Islet precursor cell (in vitro differentiated cells): ENCODE measurements around the gene SCARB2.
"Not testable (repeated sequence)": the region's sequence is repeated elsewhere in the genome, so short reads cannot be mapped to it uniquely, and the experiment has no call there.

ENCODE experiments used
- DNase-seq: peaks from one replicate; pipeline ENCODE4 v3.0.0-alpha.2; 2018

Gene SCARB2

GRCh38 chr4:76213415-76214176 lies at the start of gene SCARB2:
Gene SCARB2 (minus strand): TSS chr4:76213824. CDS start chr4:76213543, 281 bp downstream.
- peak; percentile 89 for DNase-seq

- no peak for DNase-seq
Observed at GRCh38 chr4:76260571-76260970, 46.9 kb upstream of the SCARB2 start.

DNA sequence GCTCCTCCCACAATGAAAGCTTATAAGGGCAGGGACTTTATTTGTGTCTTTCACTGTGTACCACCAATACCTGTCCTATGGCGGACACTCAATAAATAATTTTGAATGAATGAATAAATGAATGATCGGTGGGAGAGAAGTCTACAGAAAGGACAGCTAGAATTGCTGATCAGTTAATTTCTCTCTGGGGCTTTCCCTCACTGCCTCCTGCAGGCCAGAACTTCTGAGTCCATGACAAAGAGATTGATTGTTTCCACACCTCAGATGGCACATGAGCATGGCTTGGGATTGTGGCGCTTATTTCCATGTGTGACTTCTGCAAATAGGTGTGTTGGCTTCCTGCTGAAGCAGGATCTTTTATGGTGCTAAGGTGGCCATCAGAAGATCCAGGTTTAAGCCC lies 44.2 kb upstream of the SCARB2 start:
- no peak for DNase-seq

DNA sequence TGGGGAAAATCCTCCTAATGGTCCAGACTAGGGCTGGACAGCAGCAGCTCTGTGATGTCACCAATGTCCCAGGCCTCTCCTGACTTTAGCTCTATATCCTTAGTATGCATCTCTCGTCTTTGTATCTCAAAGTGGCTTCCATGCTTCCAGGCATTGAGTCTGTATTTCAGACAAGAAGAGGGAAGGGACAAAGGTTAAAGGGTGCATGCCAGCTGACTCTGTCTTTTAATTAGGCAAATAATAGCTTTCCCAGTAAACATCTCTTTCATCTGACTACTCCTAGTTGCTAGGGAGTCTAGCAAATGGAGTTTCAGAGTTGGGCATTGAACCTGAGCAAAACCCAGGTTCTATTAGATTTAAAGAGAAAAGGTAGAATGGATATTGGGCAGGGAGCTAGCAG lies 43.3 kb upstream of the SCARB2 start:
- DNase-seq: no peak

- no peak for DNase-seq
Observed at GRCh38 chr4:76256032-76256431, 42.4 kb upstream of the SCARB2 start.

DNA sequence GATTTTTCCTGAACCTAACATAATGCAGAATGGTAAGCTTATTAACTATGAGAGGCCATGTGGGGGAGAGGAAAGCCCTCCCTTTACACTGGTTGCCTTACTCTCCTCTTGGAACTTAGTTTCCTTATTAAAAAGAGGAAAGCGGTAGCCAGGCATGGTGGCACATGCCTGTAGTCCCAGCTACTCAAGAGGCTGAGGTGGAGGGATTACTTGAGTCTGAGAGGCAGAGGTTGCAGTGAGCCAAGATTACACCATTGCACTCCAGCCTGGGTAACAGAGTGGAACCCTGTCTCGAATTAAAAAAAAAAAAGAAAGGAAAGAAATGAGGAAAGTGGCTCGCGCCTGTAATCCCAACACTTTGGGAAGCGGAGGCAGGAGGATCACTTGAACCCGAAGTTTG lies 39.9 kb upstream of the SCARB2 start:
- no peak for DNase-seq

DNA sequence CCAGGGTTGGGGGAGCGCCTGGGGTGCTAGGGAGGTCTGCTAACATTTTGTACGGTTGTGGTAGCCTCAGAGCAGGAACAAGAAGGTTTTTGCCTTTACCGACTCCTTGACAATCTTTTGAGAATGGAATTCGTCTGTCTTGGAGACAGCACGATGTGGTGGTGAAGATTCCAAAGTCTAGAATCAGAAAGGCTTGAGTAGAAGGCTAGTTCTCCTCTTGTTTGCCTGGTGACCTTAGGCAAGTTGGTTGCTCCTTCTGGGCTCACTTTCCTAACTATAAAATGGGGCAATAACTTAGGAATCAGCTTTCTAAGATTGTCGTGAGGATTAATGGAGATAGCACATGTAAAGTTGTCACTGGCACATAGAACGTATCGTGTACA lies 38.6 kb upstream of the SCARB2 start:
- DNase-seq: no peak

DNA sequence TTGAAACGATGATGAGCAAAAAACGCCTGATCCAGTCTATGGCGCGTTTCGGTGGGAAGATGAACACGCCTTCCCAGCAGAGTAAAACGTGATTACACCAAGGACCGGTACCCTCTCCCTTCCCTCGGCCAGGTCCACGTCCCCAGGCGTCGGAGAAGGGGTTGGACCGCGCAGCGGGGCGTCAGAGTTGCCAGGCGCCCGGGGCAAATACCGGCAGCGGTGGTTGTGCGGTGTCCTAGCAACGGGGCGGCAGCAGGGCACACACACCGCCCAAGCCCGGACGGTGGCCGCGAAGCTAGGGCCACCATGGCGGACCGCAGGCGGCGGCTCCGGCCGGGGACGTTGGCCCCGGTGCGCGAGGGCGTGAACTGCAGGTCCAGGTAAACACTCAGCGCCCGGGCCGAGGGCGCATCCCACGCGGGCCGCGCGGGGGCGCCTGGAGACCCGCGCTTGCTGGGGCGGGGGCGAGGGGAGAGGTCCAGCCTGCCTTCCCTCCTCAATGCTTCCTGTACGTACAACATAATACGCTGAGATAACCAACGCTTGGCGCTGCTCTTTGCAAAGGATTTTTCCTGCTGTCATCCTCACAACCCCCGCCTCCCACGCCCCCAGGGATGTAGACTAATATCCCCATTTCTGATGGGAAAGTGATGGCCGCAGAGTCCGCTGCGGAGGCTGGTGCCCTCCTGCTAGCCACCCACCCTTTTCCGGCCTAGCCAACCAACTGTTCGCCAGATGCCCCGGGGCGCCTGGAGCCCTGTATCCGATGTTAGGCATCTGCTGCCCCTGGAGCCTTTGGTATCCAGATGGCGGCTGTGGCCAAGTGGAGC lies 38.0 kb upstream of the SCARB2 start, which contains the start of gene FAM47E:
Gene FAM47E, plus strand, starts transcription at position 281 of the 830 bp plus-strand sequence. Its CDS starts 26 bp downstream, at position 307.
- peak; percentile 87 for DNase-seq

- DNase-seq: no peak
Observed at GRCh38 chr4:76250962-76251361, 37.3 kb upstream of the SCARB2 start.

DNA sequence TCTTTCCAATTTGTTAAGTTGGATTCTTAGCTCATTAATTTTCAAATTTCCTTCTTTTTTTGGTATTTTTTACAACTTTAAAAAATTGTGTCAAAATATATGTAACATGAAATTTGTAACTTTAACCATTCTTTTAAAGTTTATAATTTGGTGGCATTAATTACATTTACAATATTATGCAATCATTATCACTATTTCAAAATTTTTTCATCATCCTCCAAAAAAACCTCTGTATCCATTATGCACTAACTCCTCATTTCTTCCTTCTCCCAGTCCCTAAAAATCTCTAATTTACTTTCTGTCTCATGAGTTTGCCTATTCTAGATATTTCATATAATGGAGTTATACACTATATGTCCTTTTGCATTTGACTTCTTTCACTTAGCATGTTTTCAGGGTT lies 33.2 kb upstream of the SCARB2 start:
- DNase-seq: no peak

- DNase-seq: no peak
Observed at GRCh38 chr4:76246025-76246424, 32.4 kb upstream of the SCARB2 start.

- DNase-seq: not testable (repeated sequence)
Observed at GRCh38 chr4:76243877-76244276, 30.3 kb upstream of the SCARB2 start.

DNA sequence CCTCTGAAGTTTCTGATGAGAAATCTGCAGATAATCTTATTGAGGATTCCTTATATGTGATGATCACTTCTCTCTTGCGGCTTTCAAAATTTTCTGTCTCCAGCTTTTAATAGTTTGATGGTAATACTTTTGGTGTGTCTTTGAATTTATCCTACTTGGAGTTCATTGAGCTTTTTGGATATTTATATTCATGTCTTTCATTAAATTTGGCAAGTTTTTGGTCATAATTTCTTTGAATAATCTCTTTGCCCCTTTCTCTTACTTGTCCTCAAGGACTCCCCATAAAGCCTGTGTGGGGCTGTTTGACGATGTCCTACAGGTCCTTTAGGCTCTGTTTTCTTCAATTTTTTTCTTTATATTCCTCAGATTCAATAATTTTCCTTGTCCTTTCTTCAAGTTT lies 26.6 kb upstream of the SCARB2 start:
- no peak for DNase-seq

- no peak for DNase-seq
Observed at GRCh38 chr4:76238701-76239100, 25.1 kb upstream of the SCARB2 start.

DNA sequence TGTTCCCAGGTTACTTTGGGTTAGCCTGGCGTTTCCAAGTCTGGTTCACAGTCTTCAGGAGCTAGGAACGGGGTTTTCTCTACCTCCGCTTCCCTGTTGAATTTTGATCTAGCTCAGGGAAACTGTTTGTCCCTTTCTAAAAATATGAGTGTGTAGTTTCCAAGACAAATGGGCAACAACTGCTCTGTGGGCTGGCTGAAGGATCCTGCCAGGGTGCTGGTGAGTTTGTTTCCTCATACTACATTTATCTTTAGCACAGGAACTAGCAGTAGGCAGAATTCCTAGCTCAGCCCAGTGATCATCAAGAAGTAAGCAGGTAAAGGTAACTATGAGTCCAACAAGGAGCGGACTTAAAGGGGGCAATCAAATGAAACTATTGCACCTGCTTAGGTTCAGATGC lies 24.6 kb upstream of the SCARB2 start:
- no peak for DNase-seq

DNA sequence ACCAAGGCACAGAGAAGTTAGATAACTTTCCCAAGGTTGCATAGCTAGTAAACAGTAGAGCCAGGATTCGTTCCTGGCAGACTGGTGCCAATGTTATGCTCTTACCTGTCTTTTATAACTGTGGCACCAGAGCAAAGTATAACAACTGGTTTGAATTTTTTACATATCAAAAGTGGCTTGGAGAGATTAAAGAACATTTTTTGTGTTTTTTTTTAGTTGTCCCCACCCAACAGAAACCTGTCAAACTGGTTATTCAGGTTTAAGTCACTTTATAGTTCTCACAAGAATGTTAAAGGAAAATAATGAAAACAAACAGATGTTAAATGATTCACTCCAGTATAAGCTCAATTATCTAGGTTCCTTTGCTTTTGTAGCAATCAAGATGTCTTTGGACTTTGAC lies 22.3 kb upstream of the SCARB2 start:
- no peak for DNase-seq

DNA sequence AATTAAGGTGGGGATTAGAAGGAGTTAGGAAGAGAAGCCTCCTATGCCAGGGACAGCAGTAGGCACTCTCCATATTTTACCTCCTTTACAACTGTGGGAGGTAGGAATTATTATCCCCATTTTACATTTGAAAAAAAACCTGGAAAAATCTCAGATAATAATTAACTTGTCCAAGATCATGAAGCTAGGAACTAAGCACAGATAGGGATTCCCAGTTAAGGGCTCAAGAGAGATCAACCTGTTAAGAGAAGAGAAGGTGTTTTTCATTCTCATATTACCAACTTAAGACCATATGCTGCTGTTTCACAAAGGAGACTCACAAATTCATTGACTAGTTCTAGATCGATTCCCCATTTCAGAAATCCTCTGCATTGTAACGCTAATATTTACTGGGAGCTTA lies 21.8 kb upstream of the SCARB2 start:
- no peak for DNase-seq

DNA sequence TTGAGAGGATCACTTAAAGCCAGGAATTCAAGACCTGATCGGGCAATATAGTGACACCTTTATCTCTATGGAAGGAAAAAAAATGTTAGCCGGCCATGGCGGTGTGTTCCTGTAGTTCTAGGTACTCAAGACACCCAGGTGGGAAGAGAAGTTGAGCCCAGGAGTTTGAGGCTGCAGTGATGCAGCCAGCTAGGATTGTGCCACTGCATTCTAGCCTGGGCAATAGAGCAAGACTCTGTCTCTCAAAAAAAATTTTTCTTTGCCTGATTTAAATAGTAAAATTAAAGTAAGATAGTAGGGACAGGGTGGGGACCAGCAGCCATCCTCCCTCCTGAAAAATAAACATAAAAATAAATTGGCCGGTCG lies 21.0 kb upstream of the SCARB2 start:
- DNase-seq: no peak

- peak; percentile 67 for DNase-seq
Observed at GRCh38 chr4:76233967-76234678, 20.5 kb upstream of the SCARB2 start.

GRCh38 chr4:76233529-76233928 lies 19.9 kb upstream of the SCARB2 start:
- peak; percentile 67 for DNase-seq

DNA sequence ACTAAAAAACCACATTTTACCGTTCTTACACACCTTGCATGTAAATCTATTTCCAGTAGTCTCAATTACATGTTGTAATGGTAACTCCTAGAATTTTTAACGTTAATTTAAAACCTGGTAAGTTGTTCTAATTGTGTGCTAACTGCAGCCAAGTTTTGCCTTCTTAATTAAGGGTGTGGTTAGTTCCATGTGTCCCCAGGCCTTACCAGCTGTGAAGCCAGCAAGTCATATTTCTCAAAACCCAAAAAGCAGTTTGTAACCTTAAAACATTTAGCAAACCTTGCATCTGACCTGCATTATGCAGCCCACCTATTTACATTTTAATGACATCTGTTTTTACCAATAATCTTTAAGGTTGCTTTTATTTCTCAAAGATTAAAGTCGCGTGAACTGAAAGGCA lies 19.5 kb upstream of the SCARB2 start:
- DNase-seq: no peak

- no peak for DNase-seq
Observed at GRCh38 chr4:76232681-76233080, 19.1 kb upstream of the SCARB2 start.

GRCh38 chr4:76226418-76226817 lies 12.8 kb upstream of the SCARB2 start:
- no peak for DNase-seq

DNA sequence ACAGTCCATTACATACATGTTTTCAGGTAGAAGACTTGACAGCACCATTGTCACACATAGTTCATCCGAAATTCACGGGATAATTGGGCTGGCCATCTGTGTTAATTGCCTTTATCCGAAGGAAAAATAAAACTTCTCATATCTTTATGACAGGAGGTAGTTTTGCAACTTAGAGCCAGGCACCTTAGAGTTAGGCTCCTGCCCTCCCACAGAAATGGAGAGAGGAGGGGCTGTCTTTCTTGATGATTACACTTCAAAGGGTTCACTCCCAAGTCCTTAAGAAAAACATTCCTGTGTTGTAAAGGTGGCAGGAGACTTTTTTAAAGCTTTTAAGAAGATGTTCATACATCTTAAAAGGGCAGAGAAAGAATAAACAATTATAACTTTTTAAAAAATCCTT lies 10.5 kb upstream of the SCARB2 start:
- DNase-seq: no peak
